H1 (cell line): Measurements from ENCODE around the gene DDI2. TPM values are rescaled to one million over a fixed set of nuclear protein-coding genes. Genes with fewer than 3 reads are reported as not detected.

Source experiments
- CTCF ChIP-seq, 3 experiments: IDR thresholded peaks; 1 replicate in 2 of 3; 2 replicates in 1 of 3; pipeline versions ENCODE4 v1.5.1 to v1.6.1; 2011; ENCODE audit warnings: low read length in 3 of 3, mild to moderate bottlenecking in 3 of 3, inconsistent platforms in 2 of 3, low read depth in 1 of 3, moderate library complexity in 1 of 3; ENCODE audit not compliant: insufficient read depth in 1 of 3; ENCODE audit errors: control extremely low read depth in 1 of 3
- GTF2F1 ChIP-seq: IDR thresholded peaks from 2 replicates; pipeline ENCODE4 v1.6.1; 2012; ENCODE audit warnings: low read depth, low read length, improper control_type of control experiment, borderline replicate concordance
- polyA plus RNA-seq, 7 experiments: library from polyadenylated mRNA; depleted of rRNA in 3 of 7; stranded (reverse) in 5 of 7; unstranded in 2 of 7; fragments of >200 nt in 5 of 7; fragments of 200-250 nt in 2 of 7; gene quantifications; 1 replicate in 5 of 7; 2 replicates in 1 of 7; 4 replicates in 1 of 7; pipeline versions ENCODE4 v1.2.1 to v1.2.3, GENCODE V29; 2011 to 2013; ENCODE audit warnings: missing spikeins in 2 of 7, mixed read lengths in 2 of 7
- total RNA-seq: library from RNA; stranded (reverse); fragmentation: NEBNext Ultra II Directional; extraction: Animal tissue kit (Norgen Biotek cat#: 25700); gene quantifications from 2 replicates; pipeline ENCODE4 v1.2.1, GENCODE V29; 2021

DDI2 gene
- total and polyA plus RNA-seq, 2 of the 8 experiments (the other 6 are each of a cell fraction or from before 2014, with no cell fraction given) = 7.7 to 38.3 TPM

- TF ChIP-seq CTCF (IDR thresholded peaks at IDR 0.05; ENCODE audit: control extremely low read depth in 1 of 3, insufficient read depth in 1 of 3, low read depth in 1 of 3, low read length in 3 of 3) (no peak), GTF2F1 (no peak)
Observed at GRCh38 chr1:15618655-15619525, 1.6 kb downstream of the DDI2 start (continued).
